Measurements from ENCODE around the gene DHX36.

- TF ChIP-seq CTCF (IDR thresholded peaks at IDR 0.05; ENCODE audit: insufficient read depth, low read length, poor library complexity, severe bottlenecking) (no peak), EZH2phosphoT487 (conservative IDR thresholded peaks at IDR 0.05; ENCODE audit: low read length) (no peak)
These were observed 79.6 kb downstream of the DHX36 start for GRCh38 chr3:154244644-154245043.
